DMS79 (cell line): ENCODE results near the gene ZSCAN10.
"Not testable (repeated sequence)": the region's sequence is repeated elsewhere in the genome, so short reads cannot be mapped to it uniquely, and the experiment has no call there.

Experiments
- DNase-seq: peaks from one replicate; lab custom pipeline; 2025; lab: John Stamatoyannopoulos, UW

The ZSCAN10 gene

GRCh38 chr16:3098459-3099394 lies at the start of gene ZSCAN10:
Gene ZSCAN10, minus strand, starts transcription at chr16:3099294. Its CDS starts 6,357 bp downstream, at chr16:3092937.
- DNase-seq = no peak

- DNase-seq = no peak
These were observed 49.4 kb upstream of the ZSCAN10 start for GRCh38 chr16:3148256-3149192.

GRCh38 chr16:3147757-3148104 lies 48.6 kb upstream of the ZSCAN10 start:
- no peak for DNase-seq

- DNase-seq = no peak
These were observed 48.1 kb upstream of the ZSCAN10 start for GRCh38 chr16:3147046-3147756.

GRCh38 chr16:3145660-3146059 lies 46.6 kb upstream of the ZSCAN10 start:
- DNase-seq = no peak

GRCh38 chr16:3145151-3145550 lies 46.1 kb upstream of the ZSCAN10 start:
- DNase-seq = no peak

GRCh38 chr16:3144321-3144983 lies 45.4 kb upstream of the ZSCAN10 start:
- DNase-seq = no peak

- DNase-seq = no peak
These were observed 44.7 kb upstream of the ZSCAN10 start for GRCh38 chr16:3143598-3144320.

- DNase-seq = no peak
These were observed 44.1 kb upstream of the ZSCAN10 start for GRCh38 chr16:3143189-3143588.

- DNase-seq = no peak
These were observed 43.7 kb upstream of the ZSCAN10 start for GRCh38 chr16:3142770-3143169.

- no peak for DNase-seq
These were observed 43.2 kb upstream of the ZSCAN10 start for GRCh38 chr16:3142327-3142726.

- no peak for DNase-seq
These were observed 42.8 kb upstream of the ZSCAN10 start for GRCh38 chr16:3141781-3142311.

- DNase-seq = no peak
These were observed 41.7 kb upstream of the ZSCAN10 start for GRCh38 chr16:3140603-3141427.

GRCh38 chr16:3139561-3139960 lies 40.5 kb upstream of the ZSCAN10 start:
- not testable (repeated sequence) for DNase-seq

- no peak for DNase-seq
These were observed 39.8 kb upstream of the ZSCAN10 start for GRCh38 chr16:3138823-3139426.

GRCh38 chr16:3138342-3138741 lies 39.2 kb upstream of the ZSCAN10 start:
- no peak for DNase-seq

GRCh38 chr16:3137267-3137666 lies 38.2 kb upstream of the ZSCAN10 start:
- no peak for DNase-seq

- DNase-seq = no peak
These were observed 36.1 kb upstream of the ZSCAN10 start for GRCh38 chr16:3135126-3135715.
